Activated T-cell treated with anti-CD3 and anti-CD28 coated beads for 48 hours (primary cell): ENCODE data around the gene CWC27.
"Not testable (repeated sequence)": the region's sequence is repeated elsewhere in the genome, so short reads cannot be mapped to it uniquely, and the experiment has no call there.

ENCODE experiments used
- DNase-seq: peaks from one replicate; pipeline ENCODE4 v3.0.0-alpha.2; 2020; ENCODE audit warnings: low read depth

The CWC27 gene

DNA sequence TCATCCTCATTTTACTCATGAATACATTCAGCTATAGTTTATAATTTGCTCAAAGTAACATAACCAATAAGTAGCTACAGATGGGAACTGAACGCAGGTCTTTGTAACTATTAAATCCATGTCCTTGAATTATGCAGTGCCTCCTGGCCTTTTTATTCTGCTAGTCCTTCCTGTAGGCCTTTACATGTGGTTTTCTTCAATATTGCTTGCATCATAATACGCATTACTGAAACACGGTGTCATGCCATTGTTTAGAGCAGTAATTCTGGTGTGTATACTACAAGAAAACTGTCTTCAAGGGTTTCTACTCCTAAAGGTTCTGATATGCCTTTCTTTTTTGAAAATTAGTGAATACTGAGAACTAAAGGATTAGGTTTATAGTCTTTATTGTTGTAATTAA is 20.7 kb downstream of the CWC27 start:
- no peak for DNase-seq

DNA sequence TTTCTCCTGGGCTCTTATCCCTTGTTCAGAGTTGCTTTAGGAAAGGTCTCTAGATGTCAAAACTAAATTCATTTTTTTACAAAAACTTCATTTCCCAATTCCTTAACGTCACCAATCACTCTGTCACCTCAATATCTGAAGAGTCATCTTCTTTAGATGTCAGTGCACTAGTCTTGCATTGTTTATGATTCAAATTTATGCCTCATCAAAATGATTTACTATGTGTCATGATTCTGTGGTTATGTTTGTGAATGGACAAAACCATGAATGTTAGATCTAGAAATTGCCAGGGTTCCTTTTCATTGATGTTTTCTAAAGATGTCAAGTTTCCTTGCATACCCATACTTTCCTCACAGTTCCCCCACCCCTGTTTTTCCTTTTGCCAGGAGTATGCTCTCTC is 21.5 kb downstream of the CWC27 start:
- no peak for DNase-seq

DNA sequence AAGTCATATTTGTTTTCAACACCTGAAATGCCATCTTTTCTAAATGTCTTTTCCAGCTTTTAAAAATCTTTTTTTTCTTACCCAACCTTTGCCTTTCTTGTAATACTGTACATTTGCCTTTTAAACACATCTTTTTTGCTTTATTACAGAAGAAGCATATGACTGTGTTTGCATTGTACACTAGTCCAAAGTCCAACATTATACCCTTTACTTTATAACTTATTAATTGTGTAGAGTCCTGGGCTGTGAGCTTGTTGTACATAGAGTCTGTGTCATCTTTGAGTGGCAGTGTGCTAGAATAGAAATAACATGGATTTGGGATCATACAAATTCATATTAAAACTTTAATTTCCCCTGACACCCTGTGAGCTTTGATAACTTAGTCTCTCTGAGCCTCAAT is 23.7 kb downstream of the CWC27 start:
- no peak for DNase-seq

DNA sequence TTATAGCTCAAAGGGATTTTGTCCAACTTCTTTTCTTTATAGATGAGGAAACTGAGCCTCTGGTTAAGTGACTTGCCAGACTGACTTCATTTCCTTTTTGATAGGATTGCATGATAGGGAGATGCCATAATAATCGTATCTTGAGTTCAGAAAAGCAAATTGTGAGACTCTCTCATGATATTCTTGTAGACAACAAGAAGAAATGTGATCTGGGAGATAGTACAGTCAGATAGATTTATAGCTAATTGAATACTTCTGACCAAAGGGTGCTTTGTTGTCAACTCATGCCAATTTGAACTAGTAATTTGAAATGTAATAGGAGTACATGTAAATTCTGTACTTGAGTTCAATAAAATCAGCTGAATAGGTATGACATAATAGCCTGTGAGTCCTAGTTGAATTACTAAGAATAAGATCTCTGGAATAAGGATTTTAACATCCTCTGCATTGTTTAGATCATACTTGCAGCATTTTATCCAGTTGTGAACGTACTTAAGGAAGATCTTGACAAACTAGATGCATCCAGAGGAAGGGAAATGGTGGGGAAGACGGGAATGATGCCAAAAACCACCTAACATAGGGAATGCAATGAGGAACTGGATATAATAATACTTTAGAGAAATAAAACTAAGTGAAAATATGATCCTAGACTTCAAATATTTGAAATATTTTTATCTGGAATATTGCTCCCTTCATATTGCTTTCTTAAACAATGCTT is 25.5 kb downstream of the CWC27 start:
- no peak for DNase-seq

DNA sequence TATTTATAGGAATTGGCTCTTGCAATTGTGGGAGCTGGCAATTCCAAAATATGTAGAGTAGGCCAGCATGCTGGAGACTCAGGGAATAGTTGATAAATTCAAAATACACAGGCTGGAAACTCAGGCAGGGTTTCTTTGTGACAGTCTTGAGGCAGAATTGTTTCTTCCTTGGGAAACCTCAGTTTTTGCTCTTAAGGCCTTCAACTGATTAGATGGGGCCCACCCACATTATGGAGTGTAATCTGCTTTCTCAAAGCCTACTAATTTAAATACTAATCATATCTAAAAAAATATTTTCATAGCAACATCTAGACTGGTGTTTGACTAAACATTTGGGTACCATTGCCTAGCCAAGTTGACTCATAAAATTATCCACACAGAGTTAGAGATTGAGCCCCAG is 27.6 kb downstream of the CWC27 start:
- DNase-seq, result no peak

DNA sequence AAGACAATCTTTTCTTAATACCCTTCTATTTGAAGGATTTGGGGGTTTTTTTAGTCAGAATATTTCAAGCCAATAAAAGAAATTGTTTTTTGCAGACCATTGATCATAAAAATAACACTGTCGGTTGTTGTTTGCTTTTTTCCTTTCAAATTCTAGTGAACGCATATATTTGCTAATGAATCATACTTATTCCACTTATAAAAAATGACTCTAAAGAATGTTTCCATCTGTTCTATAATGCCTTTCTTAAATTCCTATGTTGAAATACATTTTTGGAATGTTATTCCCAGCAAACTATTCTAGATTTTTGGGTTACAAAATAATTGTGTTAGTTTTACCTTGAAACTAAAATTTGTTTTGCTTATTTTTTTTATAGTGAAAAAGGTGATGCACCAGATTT is 32.2 kb downstream of the CWC27 start:
- DNase-seq, result no peak

DNA sequence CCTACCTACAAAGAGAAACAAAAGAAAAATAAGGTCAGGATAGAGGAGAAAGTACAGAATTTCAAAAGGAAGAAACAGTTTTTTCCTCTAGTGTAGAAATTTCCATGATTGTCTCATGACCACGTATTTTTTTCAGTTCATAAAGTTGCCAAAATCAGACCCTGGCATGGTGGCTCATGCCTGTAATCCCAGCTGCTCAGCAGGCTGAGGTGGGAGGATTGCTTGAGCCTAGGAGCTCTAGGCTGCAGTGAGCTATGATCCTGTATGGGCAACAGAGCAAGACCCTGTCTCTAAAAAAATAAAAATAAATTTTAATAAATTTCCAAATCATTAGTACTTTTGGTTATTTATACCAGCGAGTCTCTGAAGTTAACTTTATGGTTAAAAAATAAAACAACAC is 37.8 kb downstream of the CWC27 start:
- DNase-seq, result no peak

DNA sequence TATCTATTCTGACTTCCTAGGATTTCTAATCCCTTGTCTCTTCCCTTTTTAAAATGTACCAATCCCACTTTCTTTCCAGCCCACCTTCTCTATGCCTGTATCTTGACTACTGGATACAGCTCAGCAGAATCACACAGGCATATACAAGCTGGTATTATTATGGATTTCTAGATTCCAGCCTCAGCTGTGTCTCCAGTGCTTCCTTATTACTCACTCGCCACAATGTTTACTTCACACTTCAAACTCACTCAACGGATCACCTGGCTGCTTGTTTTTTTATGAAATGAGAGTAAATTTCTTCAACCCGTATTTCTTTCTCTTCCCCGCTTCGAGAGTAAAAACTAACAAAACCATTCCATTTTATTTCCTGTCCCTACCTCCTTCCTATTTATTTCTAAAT is 38.8 kb downstream of the CWC27 start:
- no peak for DNase-seq

DNA sequence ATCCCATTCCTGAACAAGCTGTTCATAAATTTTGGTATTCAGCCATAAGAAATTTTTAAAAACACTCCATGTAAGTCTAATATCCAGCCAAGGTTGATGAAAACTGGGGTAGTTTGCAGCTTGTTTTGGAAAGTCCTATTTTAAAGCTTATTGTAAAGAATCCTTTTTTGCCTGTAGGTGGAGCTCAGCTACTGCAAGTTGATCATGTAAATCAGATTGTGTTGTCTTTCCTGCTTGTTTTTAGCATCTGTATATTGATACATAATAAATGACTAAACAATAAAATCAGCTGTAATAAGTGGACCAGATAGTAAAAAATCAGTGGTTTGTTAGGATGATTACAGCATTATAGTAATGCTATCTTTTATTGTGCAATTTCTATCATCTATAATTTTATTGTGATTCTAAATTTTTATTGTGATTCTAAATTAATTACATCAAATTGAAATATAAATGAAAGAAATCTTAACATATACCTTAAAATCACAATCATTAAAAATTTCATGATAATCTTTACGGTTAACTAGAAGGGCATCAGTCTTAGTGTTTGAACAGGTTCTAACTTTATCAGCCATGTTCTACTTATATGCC is 42.4 kb downstream of the CWC27 start:
- no peak for DNase-seq

DNA sequence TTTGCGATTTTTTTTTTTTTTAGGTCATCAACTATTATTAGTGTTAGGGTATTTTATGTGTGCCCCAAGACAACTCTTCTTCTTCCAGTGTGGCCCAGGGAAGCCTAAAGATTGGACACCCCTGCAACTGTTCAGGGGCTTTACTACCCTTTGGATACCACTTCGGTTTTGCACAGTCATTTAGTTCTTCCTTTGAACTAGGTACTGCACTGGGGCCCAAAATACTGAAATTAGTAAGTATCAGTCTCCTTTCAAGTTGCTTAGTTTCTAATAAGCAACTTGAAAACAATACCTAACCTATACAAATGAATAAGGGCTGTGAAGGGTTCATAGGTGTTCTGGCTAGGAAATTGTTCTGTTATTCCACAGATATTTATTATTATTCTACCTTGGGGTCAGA is 45.3 kb downstream of the CWC27 start:
- no peak for DNase-seq

DNA sequence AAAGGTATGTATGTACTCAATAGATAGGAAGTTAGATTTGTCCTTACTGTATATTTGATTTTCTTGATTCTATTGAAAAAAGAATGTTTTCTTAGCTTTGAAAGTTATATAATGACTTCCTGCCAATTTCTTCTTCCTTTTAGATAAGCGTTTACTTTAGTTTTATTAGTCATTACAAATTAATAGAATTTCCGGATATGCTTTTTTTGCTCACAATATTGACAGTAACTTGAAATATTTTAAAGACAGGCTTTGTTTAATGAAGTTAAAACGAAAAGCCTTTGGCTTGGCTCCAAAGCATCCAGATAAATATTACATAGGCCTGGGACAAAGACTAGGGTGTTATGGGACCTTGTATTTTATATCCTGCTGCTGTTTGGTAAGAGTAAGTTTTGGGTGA is 49.5 kb downstream of the CWC27 start:
- DNase-seq, result no peak

DNA sequence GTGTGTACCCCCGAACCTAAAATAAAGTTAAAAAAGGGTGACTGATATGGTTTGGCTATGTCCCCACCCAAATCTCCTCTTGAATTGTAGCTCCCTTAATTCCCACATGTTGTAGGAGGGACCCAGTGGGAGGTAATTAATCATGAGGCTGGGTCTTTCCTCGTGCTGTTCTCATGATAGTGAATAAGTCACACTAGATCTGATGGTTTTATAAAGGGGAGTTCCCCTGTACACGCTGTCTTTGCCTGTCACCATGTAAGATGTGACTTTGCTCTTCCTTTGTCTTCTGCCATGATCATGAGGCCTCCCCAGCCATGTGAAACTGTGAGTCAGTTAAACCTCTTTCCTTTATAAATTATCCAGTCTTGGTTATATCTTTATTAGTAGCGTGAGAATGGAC is 50.6 kb downstream of the CWC27 start:
- DNase-seq, result not testable (repeated sequence)

DNA sequence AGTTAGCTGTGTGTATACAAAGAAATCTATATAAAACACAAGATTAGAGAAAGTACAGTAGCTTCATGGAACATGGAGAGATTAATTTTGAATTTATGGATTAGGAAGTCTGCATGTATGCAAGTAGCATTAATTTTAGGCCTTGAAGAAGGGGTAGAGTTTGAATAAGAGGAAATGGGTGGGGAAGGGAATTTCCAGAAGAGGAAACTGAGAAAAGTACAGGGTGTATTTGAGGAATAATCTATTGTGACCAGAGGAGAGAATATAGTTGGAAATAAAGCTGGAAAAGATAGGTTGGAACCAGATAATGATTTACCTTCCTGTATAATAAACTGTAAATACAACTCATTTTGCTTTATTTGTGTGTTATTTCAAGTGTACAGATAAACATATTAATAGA is 53.6 kb downstream of the CWC27 start:
- no peak for DNase-seq

DNA sequence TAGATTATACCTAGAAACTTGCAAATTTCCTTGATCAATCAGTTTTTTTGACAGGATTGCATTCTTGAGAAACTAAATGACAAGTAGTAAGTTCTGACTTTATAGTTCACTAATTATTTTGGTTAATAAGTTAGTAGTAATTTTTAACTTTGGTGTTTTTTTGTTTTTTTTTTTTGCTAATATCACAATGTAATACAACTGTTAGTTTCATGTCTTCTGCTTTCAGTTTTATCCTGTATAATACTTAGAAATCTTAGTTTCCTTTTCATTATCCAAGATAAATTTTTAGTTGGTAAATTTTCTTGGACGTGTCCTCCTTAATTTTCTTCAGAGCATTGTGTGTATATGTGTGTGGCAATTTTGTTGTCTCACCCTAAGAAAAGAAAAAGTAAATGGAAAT is 57.8 kb downstream of the CWC27 start:
- no peak for DNase-seq

DNA sequence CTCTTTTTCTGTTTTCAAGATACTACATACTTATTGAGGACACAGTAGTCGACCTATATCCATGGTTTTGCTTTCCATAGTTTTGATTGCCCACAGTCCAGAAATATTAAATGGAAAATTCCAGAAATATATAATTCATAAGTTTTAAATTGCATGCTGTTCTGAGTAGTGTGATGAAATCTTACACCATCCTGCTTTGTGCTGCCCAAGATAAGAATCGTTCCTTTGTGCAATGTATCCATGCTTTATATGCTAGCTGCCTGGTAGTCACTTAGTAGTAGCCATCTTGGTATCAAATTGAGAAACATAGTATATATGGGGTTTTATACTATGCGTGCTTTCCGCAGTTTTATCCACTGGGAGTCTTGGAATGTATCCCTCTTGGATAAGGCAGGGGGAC is 59.0 kb downstream of the CWC27 start:
- DNase-seq, result no peak

DNA sequence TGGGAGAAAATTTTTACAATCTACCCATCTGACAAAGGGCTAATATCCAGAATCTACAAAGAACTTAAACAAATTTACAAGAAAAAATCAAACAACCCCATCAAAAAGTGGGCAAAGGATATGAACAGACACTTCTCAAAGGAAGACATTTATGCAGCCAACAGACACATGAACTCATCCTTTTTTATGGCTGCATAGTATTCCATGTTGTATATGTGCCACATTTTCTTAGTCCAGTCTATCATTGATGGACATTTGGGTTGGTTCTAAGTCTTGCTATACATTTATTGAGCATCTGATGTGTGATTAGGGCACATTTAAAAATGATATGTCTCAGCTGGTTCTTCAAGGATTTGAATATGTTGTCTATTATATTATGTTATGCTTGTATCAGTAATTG is 61.9 kb downstream of the CWC27 start:
- not testable (repeated sequence) for DNase-seq

DNA sequence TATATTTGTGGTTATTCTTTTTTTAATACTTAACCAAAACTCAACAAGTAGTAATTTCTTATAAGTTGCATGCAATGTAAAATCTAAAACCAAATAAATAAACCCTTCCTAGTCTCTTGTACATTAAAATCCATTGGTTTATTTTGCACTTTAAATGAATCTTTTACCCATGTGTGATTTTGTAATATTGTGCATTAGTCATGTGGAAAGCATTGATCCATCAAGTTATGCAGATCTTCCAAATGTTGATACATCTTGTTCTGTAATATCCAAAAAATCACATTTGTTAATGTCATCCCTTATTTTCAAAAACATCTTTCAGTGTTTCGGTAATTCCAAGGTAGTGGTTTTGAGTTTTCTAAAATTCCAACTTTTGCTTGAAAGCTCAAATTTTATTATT is 63.3 kb downstream of the CWC27 start:
- DNase-seq, result no peak

DNA sequence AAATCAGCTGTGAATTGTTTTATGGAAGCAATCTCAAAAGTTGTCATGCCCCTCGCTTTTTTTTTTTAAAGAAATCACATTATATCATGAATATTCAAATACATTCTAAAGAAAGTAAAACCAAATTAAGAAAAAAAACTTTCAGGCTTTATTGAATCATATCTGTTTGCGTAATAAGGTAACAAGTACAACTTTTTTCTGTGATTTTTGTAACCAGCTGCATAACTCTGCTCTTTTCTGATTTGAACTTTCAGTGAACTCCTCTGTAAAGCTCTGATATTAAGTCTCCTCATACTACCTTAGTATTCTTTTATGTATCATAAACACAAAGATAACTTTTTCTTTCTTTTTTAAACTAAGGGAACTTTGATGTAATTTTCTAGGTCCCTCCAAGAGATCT is 65.3 kb downstream of the CWC27 start:
- DNase-seq, result no peak

DNA sequence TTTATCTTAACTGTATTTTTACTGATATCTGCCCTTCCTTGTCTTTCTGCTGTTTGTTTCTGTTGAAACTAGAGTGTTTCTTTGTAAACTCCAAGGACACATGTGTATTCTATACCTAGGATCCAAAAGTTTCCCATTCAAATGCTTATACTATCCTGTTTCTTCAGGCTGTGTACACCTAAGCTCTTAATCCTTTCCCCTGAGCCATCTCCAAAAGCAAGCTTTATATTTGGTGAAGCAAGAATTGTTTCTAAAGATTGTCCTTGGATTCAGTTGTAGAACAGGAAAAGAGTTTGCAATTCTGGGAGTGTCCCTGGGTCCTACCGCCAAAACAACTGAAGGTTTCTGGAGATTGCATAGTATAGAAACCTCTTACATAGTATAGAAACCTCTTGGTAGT is 65.9 kb downstream of the CWC27 start:
- DNase-seq, result no peak

DNA sequence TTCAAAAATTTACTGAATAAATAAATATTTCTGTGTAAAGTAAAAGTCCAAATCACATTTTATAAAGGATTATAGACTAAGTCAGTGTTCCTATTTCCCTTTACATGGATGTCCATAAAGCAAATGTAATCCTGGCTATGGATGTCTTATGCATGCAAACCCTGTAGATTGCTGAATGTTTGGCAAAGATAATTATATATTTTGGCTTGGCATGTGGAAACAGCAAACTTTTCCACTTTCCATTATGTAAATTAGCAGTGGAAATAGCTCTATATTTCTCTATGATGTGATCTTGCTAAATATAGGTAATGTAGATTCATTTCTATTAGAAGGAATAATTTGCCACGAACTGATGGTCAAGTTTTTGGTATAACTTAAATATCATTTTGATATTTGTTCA is 66.5 kb downstream of the CWC27 start:
- no peak for DNase-seq

DNA sequence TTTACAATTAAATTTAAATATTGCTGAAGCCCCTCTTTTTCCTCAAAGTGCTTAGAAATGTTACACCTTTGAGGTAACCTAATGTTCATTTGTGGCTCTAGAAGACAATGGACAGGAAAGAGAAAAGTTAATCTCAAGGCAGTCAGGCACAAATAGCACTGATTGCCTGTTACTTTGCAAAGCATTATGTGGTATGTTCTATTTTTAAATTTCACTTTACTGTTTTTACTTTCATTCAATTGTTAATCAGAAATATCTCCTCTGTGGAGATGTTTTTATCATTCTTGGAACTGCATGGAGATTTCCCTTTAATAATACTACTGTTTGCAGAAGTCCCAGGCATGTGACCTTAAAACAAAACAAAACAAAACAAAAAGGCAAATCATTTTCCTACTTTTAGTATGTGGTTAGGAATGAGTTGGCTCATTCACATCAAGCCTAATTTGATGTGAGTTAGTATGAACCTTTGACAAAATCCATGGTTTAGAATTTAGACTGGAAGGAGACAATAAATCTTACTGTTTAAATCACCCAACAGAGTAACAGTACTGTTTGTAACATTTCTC is 67.5 kb downstream of the CWC27 start:
- DNase-seq, result no peak

DNA sequence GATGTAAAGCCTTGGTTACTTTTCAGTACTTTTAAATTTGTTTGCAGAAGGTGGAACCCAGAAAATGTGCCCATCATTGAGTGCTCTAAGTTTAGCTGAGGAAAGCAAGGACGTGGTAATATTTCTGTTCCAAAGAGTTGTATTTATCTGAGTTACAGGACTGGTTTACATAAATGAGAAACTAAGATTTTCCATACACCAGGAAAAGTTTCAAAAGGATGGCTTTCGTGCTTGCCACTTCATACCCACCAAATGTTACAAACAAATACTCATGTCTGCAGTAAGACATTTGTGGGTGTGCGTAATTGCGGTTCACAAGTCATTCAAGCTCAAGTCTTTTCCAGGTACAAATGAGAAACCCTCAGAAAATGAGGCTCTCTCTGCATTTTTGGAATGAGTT is 68.1 kb downstream of the CWC27 start:
- DNase-seq, result no peak

DNA sequence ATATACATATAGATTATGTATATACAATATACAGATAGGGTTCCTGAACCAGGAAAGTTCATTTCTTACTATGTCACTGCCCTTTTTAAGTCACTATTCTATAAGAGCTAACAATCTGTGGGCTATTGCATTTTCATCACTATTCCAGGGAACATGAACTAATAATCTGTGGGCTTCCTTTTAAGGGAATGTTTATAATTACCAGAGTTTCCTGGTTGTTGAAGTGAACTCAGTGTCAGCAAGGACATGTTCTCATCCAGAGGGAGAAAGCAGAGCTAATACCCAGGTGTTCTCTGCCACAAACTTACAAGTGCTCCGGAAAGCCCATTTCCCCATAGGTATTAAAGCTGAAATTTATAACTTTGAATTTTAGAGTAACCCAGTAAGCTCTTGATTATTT is 69.6 kb downstream of the CWC27 start:
- DNase-seq, result no peak

DNA sequence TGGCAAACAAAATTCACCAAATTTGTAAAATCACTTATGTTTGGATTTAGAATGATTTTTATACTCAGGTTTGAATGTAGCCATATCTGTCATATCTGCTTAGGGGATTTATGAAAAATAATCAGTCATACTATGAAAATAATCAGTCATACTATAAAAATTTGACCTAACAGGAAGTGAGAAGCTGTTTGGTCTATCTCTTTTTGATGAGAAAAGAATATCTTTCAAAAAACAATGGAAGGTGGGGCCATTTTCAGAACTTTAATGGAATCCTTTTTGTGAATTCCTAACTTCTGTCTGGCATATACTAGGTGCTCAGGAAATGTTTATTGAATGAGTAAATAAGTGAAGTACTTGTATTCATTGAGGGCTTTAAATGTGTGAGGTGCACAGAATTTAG is 70.1 kb downstream of the CWC27 start:
- DNase-seq, result no peak
